ENCODE results near the gene MAFF. TPM values are rescaled to one million over a fixed set of nuclear protein-coding genes. Genes with fewer than 3 reads are reported as not detected.
"Not testable (repeated sequence)": the region's sequence is repeated elsewhere in the genome, so short reads cannot be mapped to it uniquely, and the experiment has no call there.

MAFF gene
- polyA plus RNA-seq, 1 of the 3 experiments (the other 2 are of a cell fraction) = 7.9 TPM

DNA sequence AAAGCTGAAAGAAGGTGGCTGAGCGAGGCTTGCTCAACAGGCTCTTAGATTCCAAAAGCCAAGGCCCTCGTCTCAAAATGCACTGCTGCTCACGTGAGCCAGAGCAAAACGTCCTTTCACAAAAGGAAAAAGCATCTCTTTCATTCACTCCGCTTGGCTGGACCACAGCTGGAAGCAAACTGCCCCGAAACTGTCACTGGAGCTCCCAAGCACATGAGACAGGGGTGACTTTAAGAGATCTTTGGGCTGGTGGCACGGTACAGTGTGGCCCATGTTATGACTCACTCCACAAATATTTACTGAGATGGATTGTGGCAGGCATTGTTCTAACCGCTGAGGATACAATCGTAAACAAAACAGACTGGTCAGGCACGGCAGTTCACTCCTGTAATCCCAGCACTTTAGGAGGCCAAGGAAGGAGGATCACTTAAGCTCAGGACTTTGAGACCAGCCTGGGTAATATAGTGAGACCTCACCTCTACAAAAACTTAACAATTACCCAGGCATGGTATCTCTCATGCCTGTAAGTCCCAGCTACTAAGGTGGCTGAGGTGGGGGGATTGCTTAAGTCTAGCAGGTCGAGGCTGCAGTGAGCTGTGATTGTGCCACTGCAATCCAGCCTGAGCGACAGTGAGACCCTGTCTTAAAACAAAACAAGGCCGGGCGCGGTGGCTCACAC lies 23.7 kb upstream of the MAFF start:
- ChIA-PET POLR2A (no interaction called here), CTCF (interaction anchor here (0.8 kb wide), 1 partner anchor 10 kb away, joined by 3 read pairs; no protein-coding TSS in a partner anchor)
- H3K4me3 ChIP-seq (ENCODE audit: low read depth in 2 of 2, low read length in 1 of 2) = no peak overlapping the region

GRCh38 chr22:38178605-38178937 lies 23.2 kb upstream of the MAFF start:
- H3K4me3 ChIP-seq (ENCODE audit: low read depth in 2 of 2, low read length in 1 of 2); POLR2A ChIA-PET; H3K27me3 ChIP-seq (ENCODE audit: insufficient read depth); H3F3A ChIP-seq (replicated peaks; ENCODE audit: insufficient read depth); H3K9me2 ChIP-seq; H3K79me2 ChIP-seq (ENCODE audit: insufficient read depth); H2AFZ ChIP-seq (ENCODE audit: low read depth); H3K9me3 ChIP-seq; H3K9ac ChIP-seq; H3K36me3 ChIP-seq (replicated peaks in 1 of 2; ENCODE audit: control insufficient read depth in 1 of 2, insufficient read depth in 2 of 2, low read length in 1 of 2); DNase-seq; H3K4me1 ChIP-seq (ENCODE audit: control insufficient read depth in 1 of 2, insufficient read depth in 2 of 2, low read depth in 1 of 2, low read length in 1 of 2); H4K20me1 ChIP-seq (ENCODE audit: insufficient read depth): not testable (repeated sequence)
- CTCF ChIA-PET = interaction anchor here (0.8 to 1.3 kb wide), 2 partner anchors 11 to 65 kb away, joined by 3 to 4 read pairs; no protein-coding TSS in a partner anchor
- WGBS (ENCODE audit: low lambda C conversion rate) = 95% methylated on average over 6 of the region's 7 CpGs
- H3K4me2 ChIP-seq = peak overlapping the region; percentile 12; the same call in 1 of the 2 replicates
- H3K27ac ChIP-seq (ENCODE audit: low read depth in 2 of 2, low read length in 1 of 2) = peak overlapping the region in 1 of 2 experiments; percentile 39; a peak in 1 of 4 replicates

More for the DNA sequence above, 23.7 kb upstream of the MAFF start:
- Histone ChIP-seq H2AFZ (ENCODE audit: low read depth) (no peak overlapping the region), H3K79me2 (ENCODE audit: insufficient read depth) (no peaks in the 10 kb centered on the region), H3F3A (replicated peaks; ENCODE audit: insufficient read depth) (no peaks in the 10 kb centered on the region), H3K4me1 (ENCODE audit: control insufficient read depth in 1 of 2, insufficient read depth in 2 of 2, low read depth in 1 of 2, low read length in 1 of 2) (peaks cover 0 to 11% of the 10 kb centered on the region in 2 experiments; a peak in 2 of 4 replicates), H3K27me3 (ENCODE audit: insufficient read depth) (no peaks in the 10 kb centered on the region), H3K36me3 (replicated peaks in 1 of 2; ENCODE audit: control insufficient read depth in 1 of 2, insufficient read depth in 2 of 2, low read length in 1 of 2) (no peaks in the 10 kb centered on the region), H3K9me3 (no peaks in the 10 kb centered on the region), H3K9ac (no peak overlapping the region), H3K4me2 (peak overlapping the region; percentile 12; the same call in 1 of the 2 replicates), H3K9me2 (no peaks in the 10 kb centered on the region), H4K20me1 (ENCODE audit: insufficient read depth) (no peaks in the 10 kb centered on the region), H3K27ac (ENCODE audit: low read depth in 2 of 2, low read length in 1 of 2) (peak overlapping the region in 1 of 2 experiments; percentile 39; a peak in 2 of 4 replicates)
- TF ChIP-seq ELF1 (IDR thresholded peaks at IDR 0.05) (no peak), FOSL2 (IDR thresholded peaks at IDR 0.05; ENCODE audit: borderline replicate concordance, low read depth) (peak; percentile 35; the same call in 1 of the 2 replicates), JUND (IDR thresholded peaks at IDR 0.05) (peak; percentile 64)
- no peak for DNase-seq
- 58% methylated on average over 10 of the region's 15 CpGs for whole genome bisulfite sequencing (ENCODE audit: low lambda C conversion rate)

GRCh38 chr22:38180841-38181452 lies 20.8 kb upstream of the MAFF start:
- no peaks in the 10 kb centered on the region for H3K9me3 ChIP-seq
- peak overlapping the region; percentile 57 to 81 for H3K27ac ChIP-seq (ENCODE audit: low read depth in 2 of 2, low read length in 1 of 2)
- H4K20me1 ChIP-seq (ENCODE audit: insufficient read depth) = no peaks in the 10 kb centered on the region
- peak overlapping the region; percentile 77 for H3K9ac ChIP-seq
- CTCF ChIA-PET = interaction anchor here (1.3 kb wide), 1 partner anchor 129 kb away, joined by 3 read pairs; no protein-coding TSS in a partner anchor
- H3F3A ChIP-seq (replicated peaks; ENCODE audit: insufficient read depth) = no peaks in the 10 kb centered on the region
- H2AFZ ChIP-seq (ENCODE audit: low read depth) = peak overlapping the region; percentile 68
- peak overlapping the region; percentile 63 to 64 for H3K4me3 ChIP-seq (ENCODE audit: low read depth in 2 of 2, low read length in 1 of 2)
- POLR2A ChIA-PET = no interaction called here
- peaks cover 0 to 8% of the 10 kb centered on the region in 2 experiments; a peak in 2 of 4 replicates for H3K4me1 ChIP-seq (ENCODE audit: control insufficient read depth in 1 of 2, insufficient read depth in 2 of 2, low read depth in 1 of 2, low read length in 1 of 2)
- no peaks in the 10 kb centered on the region for H3K27me3 ChIP-seq (ENCODE audit: insufficient read depth)
- no peaks in the 10 kb centered on the region for H3K79me2 ChIP-seq (ENCODE audit: insufficient read depth)
- no peak for DNase-seq
- no peaks in the 10 kb centered on the region for H3K9me2 ChIP-seq
- H3K36me3 ChIP-seq (replicated peaks in 1 of 2; ENCODE audit: control insufficient read depth in 1 of 2, insufficient read depth in 2 of 2, low read length in 1 of 2) = no peaks in the 10 kb centered on the region
- no peak for TF ChIP-seq EZH2phosphoT487 (IDR thresholded peaks at IDR 0.05; ENCODE audit: borderline replicate concordance, low read depth)
- no peak for TF ChIP-seq EP300 (IDR thresholded peaks at IDR 0.05; ENCODE audit: borderline replicate concordance in 1 of 2, low read depth in 1 of 2, low read length in 1 of 2)
- TF ChIP-seq YY1 (IDR thresholded peaks at IDR 0.05; ENCODE audit: low read depth) = no peak
- 21% methylated on average over 12 of the region's 14 CpGs for WGBS (ENCODE audit: low lambda C conversion rate)
- H3K4me2 ChIP-seq = peak overlapping the region; percentile 83
